GM23338 (cell line): Measurements from ENCODE around the gene IFITM5.

Source experiments
- CREB1 ChIP-seq: fragments of 250-450 bp; sonication (Bioruptor Pico); IDR thresholded peaks from 2 replicates; pipeline ENCODE4 v1.5.0; 2020; ENCODE audit warnings: low read depth, mild to moderate bottlenecking, moderate library complexity
- EZH2 ChIP-seq: fragments of 200-600 bp; sonication (generic); IDR thresholded peaks from one replicate; pipeline ENCODE4 v1.8.0; 2017; ENCODE audit warnings: antibody characterized with exemption, mild to moderate bottlenecking, low read depth; ENCODE audit not compliant: unreplicated experiment
- EZH2phosphoT487 ChIP-seq: fragments of 200-600 bp; sonication (generic); IDR thresholded peaks from one replicate; pipeline ENCODE4 v1.8.1; 2018; ENCODE audit warnings: antibody characterized with exemption; ENCODE audit not compliant: unreplicated experiment
- JUNB ChIP-seq: IDR thresholded peaks from one replicate; pipeline ENCODE4 v1.6.1; 2016; ENCODE audit warnings: antibody characterized with exemption; ENCODE audit not compliant: unreplicated experiment
- NANOG ChIP-seq: IDR thresholded peaks from 2 replicates; pipeline ENCODE4 v1.6.1; 2016; ENCODE audit warnings: antibody characterized with exemption, borderline replicate concordance
- POLR2AphosphoS5 ChIP-seq: IDR thresholded peaks from 2 replicates; pipeline ENCODE4 v1.6.1; 2016; ENCODE audit warnings: antibody characterized with exemption, low read depth
- STAT1 ChIP-seq: IDR thresholded peaks from one replicate; pipeline ENCODE4 v1.6.1; 2016; ENCODE audit warnings: antibody characterized with exemption; ENCODE audit not compliant: unreplicated experiment
- ZNF114 ChIP-seq: fragments of 250-450 bp; sonication (Bioruptor Pico); IDR thresholded peaks from 2 replicates; pipeline ENCODE4 v1.5.0; 2020; ENCODE audit warnings: mild to moderate bottlenecking, moderate library complexity
- TF ChIP-seq, protein P1 (sequence below), 2 experiments: fragments of 200-600 bp in 1 of 2; sonication (generic) in 1 of 2; conservative IDR thresholded peaks; 2 replicates each; pipeline versions ENCODE4 v1.5.1 to v1.6.1; 2016 to 2017; ENCODE audit warnings: antibody characterized with exemption in 2 of 2, low read depth in 2 of 2, mild to moderate bottlenecking in 2 of 2, moderate library complexity in 1 of 2
- TF ChIP-seq, protein P2 (sequence below): IDR thresholded peaks from one replicate; pipeline ENCODE4 v1.6.1; 2018; ENCODE audit warnings: antibody characterized with exemption; ENCODE audit not compliant: unreplicated experiment
- TF ChIP-seq, protein P3 (sequence below): IDR thresholded peaks from 2 replicates; pipeline ENCODE4 v1.6.1; 2016; ENCODE audit warnings: antibody characterized with exemption

DNA sequence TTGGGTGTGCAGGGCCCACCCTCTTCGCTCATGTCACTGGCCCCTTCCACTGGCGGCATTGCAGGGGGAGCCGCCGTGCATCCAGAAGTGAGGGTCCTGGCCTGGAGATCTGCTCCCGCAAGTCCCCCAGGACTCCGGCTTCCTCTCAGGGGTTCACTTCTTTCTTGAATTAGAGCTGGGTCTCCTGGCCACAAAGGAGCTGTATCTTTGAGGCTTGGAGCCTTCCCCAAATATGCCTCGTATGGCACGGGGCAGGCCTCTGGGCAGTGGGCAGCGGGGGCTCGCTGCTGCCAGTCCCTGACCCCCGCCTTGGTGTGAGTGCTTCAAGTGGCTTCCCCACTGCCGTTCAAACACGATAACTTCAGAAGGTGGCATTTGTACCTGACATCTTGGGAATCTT is 28.7 kb upstream of the IFITM5 start:
- TF ChIP-seq POLR2AphosphoS5 (no peak), NANOG (no peak), EZH2 (no peak), JUNB (no peak), STAT1 (no peak), EZH2phosphoT487 (no peak), CREB1 (CRISPR knock-in tag) (no peak), ZNF114 (CRISPR knock-in tag) (no peak)
- TF ChIP-seq, protein P1, sequence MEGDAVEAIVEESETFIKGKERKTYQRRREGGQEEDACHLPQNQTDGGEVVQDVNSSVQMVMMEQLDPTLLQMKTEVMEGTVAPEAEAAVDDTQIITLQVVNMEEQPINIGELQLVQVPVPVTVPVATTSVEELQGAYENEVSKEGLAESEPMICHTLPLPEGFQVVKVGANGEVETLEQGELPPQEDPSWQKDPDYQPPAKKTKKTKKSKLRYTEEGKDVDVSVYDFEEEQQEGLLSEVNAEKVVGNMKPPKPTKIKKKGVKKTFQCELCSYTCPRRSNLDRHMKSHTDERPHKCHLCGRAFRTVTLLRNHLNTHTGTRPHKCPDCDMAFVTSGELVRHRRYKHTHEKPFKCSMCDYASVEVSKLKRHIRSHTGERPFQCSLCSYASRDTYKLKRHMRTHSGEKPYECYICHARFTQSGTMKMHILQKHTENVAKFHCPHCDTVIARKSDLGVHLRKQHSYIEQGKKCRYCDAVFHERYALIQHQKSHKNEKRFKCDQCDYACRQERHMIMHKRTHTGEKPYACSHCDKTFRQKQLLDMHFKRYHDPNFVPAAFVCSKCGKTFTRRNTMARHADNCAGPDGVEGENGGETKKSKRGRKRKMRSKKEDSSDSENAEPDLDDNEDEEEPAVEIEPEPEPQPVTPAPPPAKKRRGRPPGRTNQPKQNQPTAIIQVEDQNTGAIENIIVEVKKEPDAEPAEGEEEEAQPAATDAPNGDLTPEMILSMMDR (conservative IDR thresholded peaks at IDR 0.05; ENCODE audit: low read depth in 2 of 2): no peak
- TF ChIP-seq, protein P2, sequence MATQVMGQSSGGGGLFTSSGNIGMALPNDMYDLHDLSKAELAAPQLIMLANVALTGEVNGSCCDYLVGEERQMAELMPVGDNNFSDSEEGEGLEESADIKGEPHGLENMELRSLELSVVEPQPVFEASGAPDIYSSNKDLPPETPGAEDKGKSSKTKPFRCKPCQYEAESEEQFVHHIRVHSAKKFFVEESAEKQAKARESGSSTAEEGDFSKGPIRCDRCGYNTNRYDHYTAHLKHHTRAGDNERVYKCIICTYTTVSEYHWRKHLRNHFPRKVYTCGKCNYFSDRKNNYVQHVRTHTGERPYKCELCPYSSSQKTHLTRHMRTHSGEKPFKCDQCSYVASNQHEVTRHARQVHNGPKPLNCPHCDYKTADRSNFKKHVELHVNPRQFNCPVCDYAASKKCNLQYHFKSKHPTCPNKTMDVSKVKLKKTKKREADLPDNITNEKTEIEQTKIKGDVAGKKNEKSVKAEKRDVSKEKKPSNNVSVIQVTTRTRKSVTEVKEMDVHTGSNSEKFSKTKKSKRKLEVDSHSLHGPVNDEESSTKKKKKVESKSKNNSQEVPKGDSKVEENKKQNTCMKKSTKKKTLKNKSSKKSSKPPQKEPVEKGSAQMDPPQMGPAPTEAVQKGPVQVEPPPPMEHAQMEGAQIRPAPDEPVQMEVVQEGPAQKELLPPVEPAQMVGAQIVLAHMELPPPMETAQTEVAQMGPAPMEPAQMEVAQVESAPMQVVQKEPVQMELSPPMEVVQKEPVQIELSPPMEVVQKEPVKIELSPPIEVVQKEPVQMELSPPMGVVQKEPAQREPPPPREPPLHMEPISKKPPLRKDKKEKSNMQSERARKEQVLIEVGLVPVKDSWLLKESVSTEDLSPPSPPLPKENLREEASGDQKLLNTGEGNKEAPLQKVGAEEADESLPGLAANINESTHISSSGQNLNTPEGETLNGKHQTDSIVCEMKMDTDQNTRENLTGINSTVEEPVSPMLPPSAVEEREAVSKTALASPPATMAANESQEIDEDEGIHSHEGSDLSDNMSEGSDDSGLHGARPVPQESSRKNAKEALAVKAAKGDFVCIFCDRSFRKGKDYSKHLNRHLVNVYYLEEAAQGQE: no peak
- TF ChIP-seq, protein P3, sequence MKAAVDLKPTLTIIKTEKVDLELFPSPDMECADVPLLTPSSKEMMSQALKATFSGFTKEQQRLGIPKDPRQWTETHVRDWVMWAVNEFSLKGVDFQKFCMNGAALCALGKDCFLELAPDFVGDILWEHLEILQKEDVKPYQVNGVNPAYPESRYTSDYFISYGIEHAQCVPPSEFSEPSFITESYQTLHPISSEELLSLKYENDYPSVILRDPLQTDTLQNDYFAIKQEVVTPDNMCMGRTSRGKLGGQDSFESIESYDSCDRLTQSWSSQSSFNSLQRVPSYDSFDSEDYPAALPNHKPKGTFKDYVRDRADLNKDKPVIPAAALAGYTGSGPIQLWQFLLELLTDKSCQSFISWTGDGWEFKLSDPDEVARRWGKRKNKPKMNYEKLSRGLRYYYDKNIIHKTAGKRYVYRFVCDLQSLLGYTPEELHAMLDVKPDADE: no peak
